ENCODE data around the gene PURB.

Gene PURB

GRCh38 chr7:44905002-44905635 lies 19.8 kb upstream of the PURB start:
- DNase-seq (ENCODE audit: low read depth in 1 of 2, low spot score in 1 of 2) = no peak
- Histone ChIP-seq H3K27ac (replicated peaks) (no peak overlapping the region), H3K4me3 (replicated peaks; ENCODE audit: insufficient read depth, low read length) (no peak overlapping the region), H3K27me3 (ENCODE audit: insufficient read depth, poor library complexity, severe bottlenecking) (no peaks in the 10 kb centered on the region)
- TF ChIP-seq CTCF (IDR thresholded peaks at IDR 0.05; ENCODE audit: insufficient read depth, low read length) (no peak), POLR2AphosphoS5 (IDR thresholded peaks at IDR 0.05; ENCODE audit: low read depth) (no peak), REST (IDR thresholded peaks at IDR 0.05; ENCODE audit: insufficient replicate concordance, low read depth) (no peak), GABPA (IDR thresholded peaks at IDR 0.05; ENCODE audit: low read depth) (no peak), SPI1 (IDR thresholded peaks at IDR 0.05; ENCODE audit: borderline replicate concordance, low read depth) (no peak)

GRCh38 chr7:44899443-44899842 lies 14.1 kb upstream of the PURB start:
- no peak for DNase-seq (ENCODE audit: low read depth in 1 of 2, low spot score in 1 of 2)
- Histone ChIP-seq H3K27ac (replicated peaks) (no peak overlapping the region), H3K4me3 (replicated peaks; ENCODE audit: insufficient read depth, low read length) (no peak overlapping the region), H3K27me3 (ENCODE audit: insufficient read depth, poor library complexity, severe bottlenecking) (no peaks in the 10 kb centered on the region)
- no peak for TF ChIP-seq REST (IDR thresholded peaks at IDR 0.05; ENCODE audit: insufficient replicate concordance, low read depth)
- no peak for TF ChIP-seq CTCF (IDR thresholded peaks at IDR 0.05; ENCODE audit: insufficient read depth, low read length)
- TF ChIP-seq POLR2AphosphoS5 (IDR thresholded peaks at IDR 0.05; ENCODE audit: low read depth) = no peak
- TF ChIP-seq SPI1 (IDR thresholded peaks at IDR 0.05; ENCODE audit: borderline replicate concordance, low read depth) = no peak
- TF ChIP-seq GABPA (IDR thresholded peaks at IDR 0.05; ENCODE audit: low read depth) = no peak

- Histone ChIP-seq H3K27me3 (ENCODE audit: insufficient read depth, poor library complexity, severe bottlenecking) (no peaks in the 10 kb centered on the region), H3K4me3 (replicated peaks; ENCODE audit: insufficient read depth, low read length) (no peak overlapping the region), H3K27ac (replicated peaks) (no peak overlapping the region)
- TF ChIP-seq REST (IDR thresholded peaks at IDR 0.05; ENCODE audit: insufficient replicate concordance, low read depth) (no peak), CTCF (IDR thresholded peaks at IDR 0.05; ENCODE audit: insufficient read depth, low read length) (no peak), GABPA (IDR thresholded peaks at IDR 0.05; ENCODE audit: low read depth) (no peak), POLR2AphosphoS5 (IDR thresholded peaks at IDR 0.05; ENCODE audit: low read depth) (no peak), SPI1 (IDR thresholded peaks at IDR 0.05; ENCODE audit: borderline replicate concordance, low read depth) (no peak)
- DNase-seq (ENCODE audit: low read depth in 1 of 2, low spot score in 1 of 2) = no peak
These were observed 12.7 kb upstream of the PURB start for GRCh38 chr7:44898039-44898438.

All from HL-60 (cell line).